SKM-1 (cell line): ENCODE results near the gene RAPGEF6.

Experiments
- DNase-seq: peaks from one replicate; lab custom pipeline; 2025; ENCODE audit not compliant: unreplicated experiment; lab: John Stamatoyannopoulos, UW

Gene RAPGEF6

GRCh38 chr5:131542723-131543122 lies 92.3 kb downstream of the RAPGEF6 start:
- no peak for DNase-seq

GRCh38 chr5:131541762-131542161 lies 93.3 kb downstream of the RAPGEF6 start:
- no peak for DNase-seq

GRCh38 chr5:131541071-131541470 lies 94.0 kb downstream of the RAPGEF6 start:
- no peak for DNase-seq

GRCh38 chr5:131539251-131539650 lies 95.8 kb downstream of the RAPGEF6 start:
- DNase-seq, result no peak

GRCh38 chr5:131538177-131538593 lies 96.8 kb downstream of the RAPGEF6 start:
- peak; percentile 61 for DNase-seq

GRCh38 chr5:131536850-131537448 lies 98.1 kb downstream of the RAPGEF6 start:
- DNase-seq, result no peak

- DNase-seq, result peak; percentile 81
Observed at GRCh38 chr5:131536211-131536826, 98.7 kb downstream of the RAPGEF6 start.

GRCh38 chr5:131534974-131535373 lies 100.1 kb downstream of the RAPGEF6 start:
- no peak for DNase-seq

GRCh38 chr5:131533836-131534235 lies 101.2 kb downstream of the RAPGEF6 start:
- no peak for DNase-seq

GRCh38 chr5:131532031-131532640 lies 102.9 kb downstream of the RAPGEF6 start:
- no peak for DNase-seq

- DNase-seq, result no peak
Observed at GRCh38 chr5:131530706-131531331, 104.2 kb downstream of the RAPGEF6 start.

- no peak for DNase-seq
Observed at GRCh38 chr5:131528682-131529081, 106.3 kb downstream of the RAPGEF6 start.

GRCh38 chr5:131525805-131526204 lies 109.2 kb downstream of the RAPGEF6 start:
- DNase-seq, result peak; percentile 78

- no peak for DNase-seq
Observed at GRCh38 chr5:131524431-131524830, 110.6 kb downstream of the RAPGEF6 start.

GRCh38 chr5:131523500-131524185 lies 111.4 kb downstream of the RAPGEF6 start:
- no peak for DNase-seq

GRCh38 chr5:131521252-131521651 lies 113.8 kb downstream of the RAPGEF6 start:
- no peak for DNase-seq

GRCh38 chr5:131515348-131515747 lies 119.7 kb downstream of the RAPGEF6 start:
- DNase-seq, result no peak

GRCh38 chr5:131514316-131515283 lies 120.4 kb downstream of the RAPGEF6 start:
- DNase-seq, result peak; percentile 22

- DNase-seq, result no peak
Observed at GRCh38 chr5:131513780-131514179, 121.2 kb downstream of the RAPGEF6 start.

- no peak for DNase-seq
Observed at GRCh38 chr5:131511934-131512333, 123.1 kb downstream of the RAPGEF6 start.
